ENCODE measurements around the gene ABCG4. TPM values are rescaled to one million over a fixed set of nuclear protein-coding genes. Genes with fewer than 3 reads are reported as not detected.

The ABCG4 gene
- total and polyA plus RNA-seq, 9 of the 15 experiments (the other 6 are each of a cell fraction or from before 2014, with no cell fraction given): 0.03 to 0.11 (median 0.07) TPM; not detected in 4

DNA sequence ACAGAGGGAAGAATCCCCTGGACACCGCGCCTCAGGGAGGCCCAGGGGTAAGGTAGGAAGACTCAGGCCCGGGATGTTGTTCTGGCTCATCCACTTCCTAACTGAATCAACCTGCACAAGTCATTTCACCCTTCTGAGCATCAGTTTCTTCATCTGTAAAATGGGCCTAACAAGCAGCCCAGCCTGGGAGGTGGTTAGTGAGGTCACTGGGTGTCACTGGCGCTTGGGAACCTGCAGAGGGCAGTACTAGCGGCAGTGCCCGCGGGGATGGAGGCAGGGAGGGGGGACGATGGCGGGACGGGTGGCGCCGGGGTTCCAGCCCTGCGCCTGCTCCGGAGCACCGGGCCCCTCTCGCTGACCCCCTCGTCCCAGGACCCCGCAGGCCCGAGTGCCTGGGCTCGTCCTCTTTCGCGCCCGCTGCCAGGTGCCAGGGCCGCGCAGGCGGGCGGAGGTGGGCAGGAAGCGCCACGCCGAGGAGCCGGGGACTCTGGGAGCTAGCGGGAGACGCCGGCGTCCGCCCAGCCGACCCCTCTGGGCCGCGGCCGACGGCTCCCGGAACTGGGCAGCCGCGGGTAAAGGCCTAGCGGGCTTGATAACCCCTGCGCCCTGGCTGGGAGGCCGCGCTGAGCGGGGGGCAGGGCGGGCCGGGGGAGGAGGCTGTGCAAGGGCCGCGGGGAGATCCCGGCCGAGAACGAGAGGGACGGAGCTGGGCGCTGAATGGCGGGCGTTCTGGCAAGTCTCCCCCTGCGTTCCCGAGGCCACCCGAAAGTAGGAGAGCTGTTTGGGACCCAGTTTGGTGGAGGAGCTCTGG lies 19.8 kb downstream of the ABCG4 start, which contains the start of gene NLRX1 (continued):
- TF ChIP-seq REST (IDR thresholded peaks at IDR 0.05; ENCODE audit: borderline replicate concordance): peak; percentile 4; the same call in 1 of the 2 replicates
- TF ChIP-seq REST (CRISPR knock-in tag; IDR thresholded peaks at IDR 0.05; ENCODE audit: low read depth): no peak
- TF ChIP-seq ZFX (CRISPR knock-in tag; IDR thresholded peaks at IDR 0.05): peak; percentile 87
- peak in 1 of 2 experiments; percentile 46; a peak in 2 of 4 replicates for TF ChIP-seq RAD21 (CRISPR knock-in tag; conservative IDR thresholded peaks at IDR 0.05 in 1 of 2, IDR thresholded peaks at IDR 0.05 in 1 of 2)
- 0 out of 4 replicates have a peak, but pooled peaks have one; percentile 9 to 17 for TF ChIP-seq TRIM24 (IDR thresholded peaks at IDR 0.05)
- no peak for TF ChIP-seq EP300 (IDR thresholded peaks at IDR 0.05; ENCODE audit: low read length)
- no peak for TF ChIP-seq FOXJ3 (CRISPR knock-in tag; IDR thresholded peaks at IDR 0.05)
- TF ChIP-seq GATAD2B (IDR thresholded peaks at IDR 0.05; ENCODE audit: borderline replicate concordance): peak; percentile 15; the same call in 1 of the 2 replicates
- TF ChIP-seq BCOR (IDR thresholded peaks at IDR 0.05): peak; percentile 99
- TF ChIP-seq PHF8 (IDR thresholded peaks at IDR 0.05; ENCODE audit: borderline replicate concordance, low read length): peak; percentile 52; the same call in 1 of the 2 replicates
- TF ChIP-seq ZNF282 (CRISPR knock-in tag; IDR thresholded peaks at IDR 0.05): no peak
- TF ChIP-seq CTBP1 (IDR thresholded peaks at IDR 0.05; ENCODE audit: borderline replicate concordance): peak; percentile 38; the same call in 1 of the 2 replicates
- TF ChIP-seq, protein P1, sequence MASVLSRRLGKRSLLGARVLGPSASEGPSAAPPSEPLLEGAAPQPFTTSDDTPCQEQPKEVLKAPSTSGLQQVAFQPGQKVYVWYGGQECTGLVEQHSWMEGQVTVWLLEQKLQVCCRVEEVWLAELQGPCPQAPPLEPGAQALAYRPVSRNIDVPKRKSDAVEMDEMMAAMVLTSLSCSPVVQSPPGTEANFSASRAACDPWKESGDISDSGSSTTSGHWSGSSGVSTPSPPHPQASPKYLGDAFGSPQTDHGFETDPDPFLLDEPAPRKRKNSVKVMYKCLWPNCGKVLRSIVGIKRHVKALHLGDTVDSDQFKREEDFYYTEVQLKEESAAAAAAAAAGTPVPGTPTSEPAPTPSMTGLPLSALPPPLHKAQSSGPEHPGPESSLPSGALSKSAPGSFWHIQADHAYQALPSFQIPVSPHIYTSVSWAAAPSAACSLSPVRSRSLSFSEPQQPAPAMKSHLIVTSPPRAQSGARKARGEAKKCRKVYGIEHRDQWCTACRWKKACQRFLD (CRISPR knock-in tag; IDR thresholded peaks at IDR 0.05): 0 out of 2 replicates have a peak, but pooled peaks have one; percentile 42
- peak in 2 of 3 experiments; percentile 72 to 75 for TF ChIP-seq YY1 (IDR thresholded peaks at IDR 0.05; ENCODE audit: borderline replicate concordance in 1 of 3, control insufficient read depth in 1 of 3, extremely low read depth in 1 of 3, insufficient read depth in 3 of 3, insufficient read length in 1 of 3, insufficient replicate concordance in 2 of 3, low read depth in 1 of 3, low read length in 2 of 3)
- TF ChIP-seq HDAC2 (IDR thresholded peaks at IDR 0.05): peak; percentile 96
- peak; percentile 78 for TF ChIP-seq CREM (IDR thresholded peaks at IDR 0.05; ENCODE audit: low read depth)
- TF ChIP-seq ZNF431 (CRISPR knock-in tag; IDR thresholded peaks at IDR 0.05): no peak
- no peak for TF ChIP-seq ZNF76 (CRISPR knock-in tag; IDR thresholded peaks at IDR 0.05; ENCODE audit: borderline replicate concordance)
